Thyroid gland (tissue), 4 donors: ENCODE results near the gene LSG1. TPM values are rescaled to one million over a fixed set of nuclear protein-coding genes. Genes with fewer than 3 reads are reported as not detected.

Source experiments
- DNase-seq, 2 donors: peaks; one replicate each; pipeline ENCODE4 v3.0.0-alpha.2; 2019
- H3K27ac ChIP-seq, 3 donors: fragments of 200-600 bp; sonication (generic); 1 replicate in 2 of 3; 2 replicates in 1 of 3; pipeline ENCODE4 v1.5.1; 2016 to 2019; ENCODE audit warnings: mild to moderate bottlenecking in 1 of 3, moderate library complexity in 1 of 3
- H3K27me3 ChIP-seq: fragments of 200-600 bp; sonication (generic); one replicate; pipeline ENCODE4 v1.5.1; 2019
- H3K36me3 ChIP-seq, 2 donors: fragments of 200-600 bp; sonication (generic); one replicate each; pipeline ENCODE4 v1.5.1; 2016 to 2019
- H3K4me1 ChIP-seq, 2 donors: fragments of 200-600 bp; sonication (generic); one replicate each; pipeline ENCODE4 v1.5.1; 2017 to 2019
- H3K4me3 ChIP-seq, 3 donors: fragments of 200-600 bp; sonication (generic); replicated peaks in 1 of 3; 1 replicate in 2 of 3; 2 replicates in 1 of 3; pipeline ENCODE4 v1.5.1; 2016; ENCODE audit warnings: mild to moderate bottlenecking in 1 of 3
- H3K9me3 ChIP-seq: fragments of 200-600 bp; sonication (generic); one replicate; pipeline ENCODE4 v1.5.1; 2017
- CTCF ChIP-seq, 6 experiments: fragments of 200-600 bp in 3 of 6; fragments of 450-650 bp in 3 of 6; sonication (generic) in 3 of 6; IDR thresholded peaks; one replicate each; pipeline ENCODE4 v1.5.1; 2016 to 2019; ENCODE audit warnings: antibody characterized with exemption in 6 of 6, mild to moderate bottlenecking in 2 of 6, inconsistent platforms in 1 of 6, moderate library complexity in 1 of 6
- POLR2A ChIP-seq, 2 donors: fragments of 450-650 bp; IDR thresholded peaks; one replicate each; pipeline ENCODE4 v1.6.1; 2017; ENCODE audit warnings: antibody characterized with exemption in 2 of 2, mild to moderate bottlenecking in 2 of 2, moderate library complexity in 1 of 2
- WGBS, 2 donors: methylation state at CpG; one replicate each; pipeline ENCODE4 v1.1.5; 2017; 5-methylcytosine and 5-hydroxymethylcytosine counted together
- intact Hi-C: fragments of 100-400 bp; cut with DNase I; formaldehyde crosslinking; loops from one replicate; pipeline ENCODE4 v1.15.1; 2023
- total RNA-seq, 4 donors: library from RNA; depleted of rRNA; stranded (reverse); fragments of >200 nt; gene quantifications; one replicate each; pipeline ENCODE4 v1.2.3, GENCODE V29; 2016

The LSG1 gene
- total RNA-seq, 4 donors from 2014 or later = 34.8 to 60.3 (median 49.7) TPM

- WGBS, 2 donors = 94 to 95% methylated on average over 10 of the region's 10 CpGs
- TF ChIP-seq CTCF (IDR thresholded peaks at IDR 0.05) (no peak), POLR2A (IDR thresholded peaks at IDR 0.05) (no peak)
- peaks cover 0 to 23% of the 10 kb centered on the region in 2 donors for H3K36me3 ChIP-seq
- no peak overlapping the region for H3K27ac ChIP-seq
- no peak overlapping the region for H3K4me3 ChIP-seq
- intact Hi-C loops = no loop called here
- no peaks in the 10 kb centered on the region for H3K9me3 ChIP-seq
- H3K4me1 ChIP-seq = peaks cover 0 to 4% of the 10 kb centered on the region in 2 donors
- no peaks in the 10 kb centered on the region for H3K27me3 ChIP-seq
- no peak for DNase-seq
Measured at GRCh38 chr3:194638991-194639605, 32.9 kb downstream of the LSG1 start.

- TF ChIP-seq CTCF (IDR thresholded peaks at IDR 0.05) = no peak
- TF ChIP-seq POLR2A (IDR thresholded peaks at IDR 0.05) = no peak
- H3K4me1 ChIP-seq = peaks cover 0 to 4% of the 10 kb centered on the region in 2 donors
- intact Hi-C loops = no loop called here
- no peaks in the 10 kb centered on the region for H3K9me3 ChIP-seq
- 91 to 95% methylated on average over 18 to 22 of the region's 22 CpGs for WGBS, 2 donors
- DNase-seq = no peak
- no peak overlapping the region for H3K4me3 ChIP-seq
- H3K27me3 ChIP-seq = no peaks in the 10 kb centered on the region
- H3K27ac ChIP-seq = no peak overlapping the region
- peaks cover 0 to 14% of the 10 kb centered on the region in 2 donors for H3K36me3 ChIP-seq
Measured at GRCh38 chr3:194637541-194638400, 34.2 kb downstream of the LSG1 start.

GRCh38 chr3:194637066-194637465 lies 34.9 kb downstream of the LSG1 start:
- peak in 1 of 2 donors; percentile 17 for DNase-seq
- TF ChIP-seq CTCF (IDR thresholded peaks at IDR 0.05) (no peak), POLR2A (IDR thresholded peaks at IDR 0.05) (no peak)

GRCh38 chr3:194633349-194634004 lies 38.5 kb downstream of the LSG1 start, which contains the start of gene TMEM44:
TMEM44 (minus strand) TSS chr3:194633419; CDS start chr3:194633215, 204 bp downstream.
- Histone ChIP-seq H3K27ac (peak within 1 kb of the TSS in 2 of 3 donors; percentile 60 to 74), H3K27me3 (no peaks in the 10 kb centered on the region), H3K36me3 (no peaks in the 10 kb centered on the region), H3K9me3 (no peaks in the 10 kb centered on the region), H3K4me3 (peak within 1 kb of the TSS; percentile 22 to 53 (median 48)), H3K4me1 (no peaks in the 10 kb centered on the region)
- WGBS, 2 donors = 2 to 3% methylated on average over 8 to 26 of the region's 66 CpGs
- DNase-seq = peak; percentile 74 to 79
- TF ChIP-seq POLR2A (IDR thresholded peaks at IDR 0.05) (peak in 1 of 2 donors; percentile 50), CTCF (IDR thresholded peaks at IDR 0.05) (peak; percentile 23 to 64 (median 47))
- intact Hi-C loops = no loop called here

More at GRCh38 chr3:194637066-194637465, 34.9 kb downstream of the LSG1 start:
- Histone ChIP-seq H3K36me3 (peaks cover 0 to 12% of the 10 kb centered on the region in 2 donors), H3K27ac (no peak overlapping the region), H3K4me3 (no peak overlapping the region), H3K9me3 (no peaks in the 10 kb centered on the region), H3K27me3 (no peaks in the 10 kb centered on the region), H3K4me1 (peaks cover 0 to 4% of the 10 kb centered on the region in 2 donors)
- WGBS, 2 donors = 54 to 56% methylated on average over 3 of the region's 3 CpGs
- intact Hi-C loops = no loop called here
